GM18511 (cell line): Measurements from ENCODE around the gene HPGD.
"Not testable (repeated sequence)": the region's sequence is repeated elsewhere in the genome, so short reads cannot be mapped to it uniquely, and the experiment has no call there.

Experiments
- ATAC-seq: cut with Tn5 transposase; IDR thresholded peaks from one replicate; pipeline ENCODE4 v1.9.1; 2021; ENCODE audit warnings: mild to moderate bottlenecking, moderate library complexity; ENCODE audit not compliant: unreplicated experiment

Gene HPGD

GRCh38 chr4:174528226-174528625 lies 5.9 kb upstream of the HPGD start:
- no peak for ATAC-seq

- ATAC-seq, result no peak
These were observed 4.4 kb upstream of the HPGD start for GRCh38 chr4:174526731-174527130.

- ATAC-seq, result no peak
These were observed 2.0 kb upstream of the HPGD start for GRCh38 chr4:174524242-174524641.

- no peak for ATAC-seq
These were observed 871 bp upstream of the HPGD start for GRCh38 chr4:174523025-174523693.

- ATAC-seq, result peak; percentile 46
These were observed 497 bp downstream of the HPGD start for GRCh38 chr4:174521800-174522182.

- no peak for ATAC-seq
These were observed 1.6 kb downstream of the HPGD start for GRCh38 chr4:174520660-174521059.

GRCh38 chr4:174517502-174518445 lies 4.5 kb downstream of the HPGD start:
- no peak for ATAC-seq

GRCh38 chr4:174516794-174517193 lies 5.5 kb downstream of the HPGD start:
- no peak for ATAC-seq

GRCh38 chr4:174516345-174516744 lies 5.9 kb downstream of the HPGD start:
- no peak for ATAC-seq

- ATAC-seq, result no peak
These were observed 9.5 kb downstream of the HPGD start for GRCh38 chr4:174512745-174513144.

GRCh38 chr4:174505892-174506291 lies 16.4 kb downstream of the HPGD start:
- ATAC-seq, result no peak

- ATAC-seq, result no peak
These were observed 17.3 kb downstream of the HPGD start for GRCh38 chr4:174505007-174505406.

- no peak for ATAC-seq
These were observed 19.1 kb downstream of the HPGD start for GRCh38 chr4:174503079-174503715.

GRCh38 chr4:174496631-174497432 lies 25.5 kb downstream of the HPGD start:
- no peak for ATAC-seq

GRCh38 chr4:174495626-174496025 lies 26.7 kb downstream of the HPGD start:
- ATAC-seq, result no peak

GRCh38 chr4:174494726-174495125 lies 27.6 kb downstream of the HPGD start:
- no peak for ATAC-seq

- no peak for ATAC-seq
These were observed 28.1 kb downstream of the HPGD start for GRCh38 chr4:174494146-174494545.

GRCh38 chr4:174490451-174490961 lies 31.8 kb downstream of the HPGD start:
- no peak for ATAC-seq

GRCh38 chr4:174488368-174488767 lies 33.9 kb downstream of the HPGD start:
- ATAC-seq, result not testable (repeated sequence)

- ATAC-seq, result no peak
These were observed 37.3 kb downstream of the HPGD start for GRCh38 chr4:174485025-174485424.

- no peak for ATAC-seq
These were observed 38.5 kb downstream of the HPGD start for GRCh38 chr4:174483792-174484191.
